PFSK-1 (cell line): ENCODE data around the gene SMARCD3.

ENCODE experiments used
- FOXP2 ChIP-seq: optimal IDR thresholded peaks from 2 replicates; pipeline ENCODE3; 2011; ENCODE audit warnings: borderline replicate concordance, control low read depth, inconsistent platforms; ENCODE audit not compliant: insufficient read depth; ENCODE audit errors: extremely low read length, extremely low read depth
- POLR2AphosphoS5 ChIP-seq: IDR thresholded peaks from 2 replicates; pipeline ENCODE4 v1.6.1; 2012; ENCODE audit warnings: low read depth, mild to moderate bottlenecking, control low read depth, low read length, moderate library complexity
- SIN3A ChIP-seq: IDR thresholded peaks from 2 replicates; pipeline ENCODE4 v1.6.1; 2012; ENCODE audit warnings: mild to moderate bottlenecking, low read length, moderate library complexity, borderline replicate concordance; ENCODE audit not compliant: insufficient read depth
- TAF1 ChIP-seq: IDR thresholded peaks from 2 replicates; pipeline ENCODE4 v1.6.1; 2012; ENCODE audit warnings: low read length, control low read depth, borderline replicate concordance; ENCODE audit not compliant: insufficient read depth
- TF ChIP-seq, protein P1 (sequence below), 2 experiments: IDR thresholded peaks; 2 replicates each; pipeline versions ENCODE4 v1.6.1 to v1.8.0; 2011 to 2012; ENCODE audit warnings: low read depth in 2 of 2, low read length in 2 of 2, control low read depth in 1 of 2, inconsistent platforms in 1 of 2, mild to moderate bottlenecking in 1 of 2, moderate library complexity in 1 of 2; ENCODE audit not compliant: insufficient read depth in 1 of 2

The SMARCD3 gene

DNA sequence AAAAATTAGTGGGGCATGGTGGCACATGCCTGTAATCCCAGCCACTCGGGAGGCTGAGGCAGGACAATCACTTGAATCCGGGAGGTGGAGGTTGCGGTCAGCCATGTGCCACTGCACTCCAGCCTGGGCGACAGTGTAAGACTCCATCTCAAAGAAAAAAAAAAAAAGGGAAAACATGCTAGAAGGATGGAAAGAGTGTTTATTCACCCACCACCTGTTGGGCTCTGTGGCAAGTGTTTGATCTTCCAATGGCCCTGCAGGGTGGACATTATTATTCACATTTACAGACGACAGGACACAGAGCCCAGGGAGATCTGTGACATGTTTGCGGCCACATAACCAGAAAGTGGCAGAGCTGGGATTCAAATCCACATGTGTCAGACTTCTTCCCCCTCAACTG is 33.2 kb upstream of the SMARCD3 start:
- TF ChIP-seq, protein P1, sequence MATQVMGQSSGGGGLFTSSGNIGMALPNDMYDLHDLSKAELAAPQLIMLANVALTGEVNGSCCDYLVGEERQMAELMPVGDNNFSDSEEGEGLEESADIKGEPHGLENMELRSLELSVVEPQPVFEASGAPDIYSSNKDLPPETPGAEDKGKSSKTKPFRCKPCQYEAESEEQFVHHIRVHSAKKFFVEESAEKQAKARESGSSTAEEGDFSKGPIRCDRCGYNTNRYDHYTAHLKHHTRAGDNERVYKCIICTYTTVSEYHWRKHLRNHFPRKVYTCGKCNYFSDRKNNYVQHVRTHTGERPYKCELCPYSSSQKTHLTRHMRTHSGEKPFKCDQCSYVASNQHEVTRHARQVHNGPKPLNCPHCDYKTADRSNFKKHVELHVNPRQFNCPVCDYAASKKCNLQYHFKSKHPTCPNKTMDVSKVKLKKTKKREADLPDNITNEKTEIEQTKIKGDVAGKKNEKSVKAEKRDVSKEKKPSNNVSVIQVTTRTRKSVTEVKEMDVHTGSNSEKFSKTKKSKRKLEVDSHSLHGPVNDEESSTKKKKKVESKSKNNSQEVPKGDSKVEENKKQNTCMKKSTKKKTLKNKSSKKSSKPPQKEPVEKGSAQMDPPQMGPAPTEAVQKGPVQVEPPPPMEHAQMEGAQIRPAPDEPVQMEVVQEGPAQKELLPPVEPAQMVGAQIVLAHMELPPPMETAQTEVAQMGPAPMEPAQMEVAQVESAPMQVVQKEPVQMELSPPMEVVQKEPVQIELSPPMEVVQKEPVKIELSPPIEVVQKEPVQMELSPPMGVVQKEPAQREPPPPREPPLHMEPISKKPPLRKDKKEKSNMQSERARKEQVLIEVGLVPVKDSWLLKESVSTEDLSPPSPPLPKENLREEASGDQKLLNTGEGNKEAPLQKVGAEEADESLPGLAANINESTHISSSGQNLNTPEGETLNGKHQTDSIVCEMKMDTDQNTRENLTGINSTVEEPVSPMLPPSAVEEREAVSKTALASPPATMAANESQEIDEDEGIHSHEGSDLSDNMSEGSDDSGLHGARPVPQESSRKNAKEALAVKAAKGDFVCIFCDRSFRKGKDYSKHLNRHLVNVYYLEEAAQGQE (IDR thresholded peaks at IDR 0.05; ENCODE audit: insufficient read depth in 1 of 2, low read depth in 2 of 2, low read length in 2 of 2), result no peak
- TF ChIP-seq SIN3A (no peak), POLR2AphosphoS5 (no peak), TAF1 (no peak), FOXP2 (no peak)

DNA sequence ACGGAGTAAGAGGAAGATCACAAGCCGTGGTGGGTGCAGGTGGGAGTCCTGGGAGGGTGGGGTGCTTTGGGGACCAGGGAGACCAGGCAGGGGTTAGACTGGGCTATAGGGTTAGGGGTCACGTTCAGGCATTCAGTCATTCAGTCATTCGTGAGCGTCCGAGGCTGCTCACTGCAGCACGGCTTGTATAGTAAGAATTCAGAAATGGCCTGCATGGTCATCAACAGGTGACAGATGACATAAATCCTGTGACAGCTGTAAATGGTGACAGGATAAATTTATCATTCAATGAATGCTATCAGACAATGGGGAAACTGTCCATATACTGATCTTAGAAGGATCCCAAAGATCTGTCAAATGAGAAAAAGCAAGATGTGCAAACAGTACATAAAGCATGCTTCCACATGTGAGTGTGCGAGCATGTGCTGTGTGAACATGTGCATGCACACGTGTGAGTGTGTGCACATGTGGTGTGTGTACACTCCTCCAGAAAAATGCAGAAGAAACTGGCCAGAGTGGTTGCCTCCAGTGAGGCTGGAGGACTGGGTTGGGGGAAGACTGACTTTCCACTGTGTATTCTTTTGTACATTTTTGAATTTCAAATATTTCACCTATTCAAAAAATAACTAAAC is 32.0 kb upstream of the SMARCD3 start:
- TF ChIP-seq, protein P1 (IDR thresholded peaks at IDR 0.05; ENCODE audit: insufficient read depth in 1 of 2, low read depth in 2 of 2, low read length in 2 of 2), result no peak
- TF ChIP-seq POLR2AphosphoS5 (no peak), FOXP2 (no peak), SIN3A (no peak), TAF1 (no peak)

DNA sequence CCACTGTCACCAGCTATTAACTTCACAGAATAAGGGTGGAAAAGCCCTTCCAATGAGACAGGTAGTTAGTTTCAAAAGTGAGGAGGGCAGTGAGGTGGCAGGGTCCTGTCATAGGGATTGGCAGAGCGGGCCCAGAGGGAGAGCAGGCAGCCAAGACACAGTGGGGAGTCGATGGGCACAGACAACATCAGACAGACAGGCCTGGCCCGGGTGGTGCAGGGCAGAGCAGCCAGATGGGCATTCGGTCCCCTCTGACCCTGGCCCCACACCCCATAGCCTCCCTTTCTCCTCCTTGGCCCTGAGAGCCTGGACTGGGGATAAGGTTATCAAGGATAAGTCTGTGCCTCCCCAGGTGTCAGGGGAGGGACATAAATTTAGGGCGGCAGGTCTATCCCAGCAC is 31.4 kb upstream of the SMARCD3 start:
- TF ChIP-seq SIN3A (no peak), FOXP2 (no peak), TAF1 (no peak), POLR2AphosphoS5 (no peak)
- TF ChIP-seq, protein P1 (IDR thresholded peaks at IDR 0.05; ENCODE audit: insufficient read depth in 1 of 2, low read depth in 2 of 2, low read length in 2 of 2), result no peak

DNA sequence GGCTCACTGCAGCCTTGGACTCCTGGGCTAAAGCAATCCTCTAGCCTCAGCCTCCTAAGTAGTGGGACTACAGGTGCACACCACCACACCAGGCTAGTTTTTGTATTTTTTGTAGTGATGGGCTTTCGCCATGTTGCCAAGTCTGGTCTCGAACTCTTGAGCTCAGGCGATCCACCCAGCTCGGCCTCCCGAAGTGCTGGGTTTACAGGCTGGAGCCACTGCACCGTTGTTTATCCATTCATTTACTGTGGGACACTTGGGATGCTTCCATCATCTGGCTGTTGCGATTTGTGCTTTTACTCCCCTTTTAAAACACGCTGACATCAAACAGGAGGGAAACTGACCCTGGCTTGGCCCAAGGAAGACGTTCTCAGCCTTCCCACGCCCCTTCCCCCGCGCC is 30.5 kb upstream of the SMARCD3 start:
- TF ChIP-seq POLR2AphosphoS5 (no peak), FOXP2 (no peak), SIN3A (no peak), TAF1 (no peak)
- TF ChIP-seq, protein P1 (IDR thresholded peaks at IDR 0.05; ENCODE audit: insufficient read depth in 1 of 2, low read depth in 2 of 2, low read length in 2 of 2), result no peak

DNA sequence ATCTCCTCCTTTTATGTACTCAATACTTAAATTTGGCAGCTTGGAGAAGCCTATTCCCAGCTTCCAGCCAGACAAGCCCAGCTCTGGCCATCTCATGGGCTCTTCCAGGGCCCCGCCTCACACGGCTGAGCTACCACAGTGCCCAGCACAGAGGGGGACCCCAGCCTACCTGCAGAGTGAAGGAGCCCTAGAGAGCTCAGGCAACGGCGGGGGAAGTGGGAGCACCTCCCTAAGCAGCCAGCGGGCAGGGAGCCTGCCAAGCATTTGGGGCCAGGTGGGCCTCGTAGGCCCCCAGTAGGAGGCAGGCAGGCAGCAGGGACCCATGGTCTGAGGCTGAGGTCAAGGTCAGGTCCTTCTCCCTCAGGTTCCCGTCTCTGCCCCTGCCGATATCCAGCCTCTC is 29.1 kb upstream of the SMARCD3 start:
- TF ChIP-seq SIN3A (no peak), FOXP2 (no peak), POLR2AphosphoS5 (no peak), TAF1 (no peak)
- TF ChIP-seq, protein P1 (IDR thresholded peaks at IDR 0.05; ENCODE audit: insufficient read depth in 1 of 2, low read depth in 2 of 2, low read length in 2 of 2), result no peak
